Mucosa of descending colon (tissue), 3 donors: ENCODE results near the gene ARHGAP9. TPM values are rescaled to one million over a fixed set of nuclear protein-coding genes. Genes with fewer than 3 reads are reported as not detected.

Source experiments
- ATAC-seq: fragments of 200-7000 bp; cut with Tn5 transposase; one replicate; pipeline ENCODE4 v1.9.1; 2020; ENCODE audit warnings: mild to moderate bottlenecking, moderate library complexity
- DNase-seq, 3 donors: peaks; one replicate each; pipeline ENCODE4 v3.0.0-alpha.2; 2020
- H3K36me3 ChIP-seq: fragments of 200-600 bp; one replicate; pipeline ENCODE4 v1.8.0; 2021; ENCODE audit warnings: low read depth, mild to moderate bottlenecking
- H3K4me1 ChIP-seq: fragments of 200-600 bp; one replicate; pipeline ENCODE4 v1.8.0; 2021; ENCODE audit warnings: low read depth, mild to moderate bottlenecking
- H3K4me3 ChIP-seq: fragments of 200-600 bp; one replicate; pipeline ENCODE4 v1.8.0; 2021; ENCODE audit warnings: mild to moderate bottlenecking
- H3K9me3 ChIP-seq: fragments of 200-600 bp; one replicate; pipeline ENCODE4 v1.8.0; 2021; ENCODE audit warnings: mild to moderate bottlenecking
- CTCF ChIP-seq: fragments of 200-600 bp; IDR thresholded peaks from one replicate; pipeline ENCODE4 v1.8.0; 2022; ENCODE audit warnings: antibody characterized with exemption, mild to moderate bottlenecking
- intact Hi-C, 2 donors: fragments of 100-400 bp; cut with DNase I in 1 of 2; cut with micrococcal nuclease in 1 of 2; formaldehyde crosslinking; loops; one replicate each; pipeline versions ENCODE4 v1.11.0 to v1.11.1; 2022; cut with DNase I, micrococcal nuclease
- total RNA-seq, 3 donors: library from RNA; stranded (reverse); fragmentation: NEBNext Ultra II Directional in 2 of 3; extraction: Animal tissue kit (Norgen Biotek cat#: 25700) in 2 of 3; gene quantifications; one replicate each; pipeline versions ENCODE4 v1.2.1 to v1.2.4, GENCODE V29; 2021 to 2023
- donor health status: DM: no; HTN: no; CAD: no; lungs with moderate emphysema.
- donor health status: DM: no; HTN: no; CAD: no.
- donor health status: DM: no; HTN: yes; CAD: no.

ARHGAP9 gene
- total RNA-seq, 3 donors from 2014 or later = 8.8 to 18.5 (median 15.0) TPM

- TF ChIP-seq CTCF = no peak
- Histone ChIP-seq H3K4me1 (peaks cover 26% of the 10 kb centered on the region), H3K4me3 (no peak overlapping the region), H3K9me3 (no peaks in the 10 kb centered on the region), H3K36me3 (no peaks in the 10 kb centered on the region)
- intact Hi-C loops = loop anchor here (10.0 kb wide), 3 partner anchors 152 to 192 kb away; no protein-coding TSS in a partner anchor
- ATAC-seq (no peak), DNase-seq (no peak)
Measured at GRCh38 chr12:57456737-57457490, 22.8 kb downstream of the ARHGAP9 start.

GRCh38 chr12:57456145-57456700 is 23.4 kb downstream of the ARHGAP9 start:
- no peak overlapping the region for H3K4me3 ChIP-seq
- H3K36me3 ChIP-seq = no peaks in the 10 kb centered on the region
- H3K9me3 ChIP-seq = no peaks in the 10 kb centered on the region
- DNase-seq = peak in 1 of 3 donors; percentile 57
- peak; percentile 41 for ATAC-seq
- peak; percentile 34 for TF ChIP-seq CTCF
- intact Hi-C loops = loop anchor here (10.0 kb wide), 3 partner anchors 151 to 191 kb away; no protein-coding TSS in a partner anchor
- H3K4me1 ChIP-seq = peaks cover 20% of the 10 kb centered on the region

- intact Hi-C loops = loop anchor here (10.0 kb wide), 3 partner anchors 151 to 191 kb away; no protein-coding TSS in a partner anchor
- Histone ChIP-seq H3K4me3 (no peak overlapping the region), H3K4me1 (peaks cover 15% of the 10 kb centered on the region), H3K9me3 (no peaks in the 10 kb centered on the region), H3K36me3 (no peaks in the 10 kb centered on the region)
- DNase-seq (no peak), ATAC-seq (peak; percentile 14)
- no peak for TF ChIP-seq CTCF
Measured at GRCh38 chr12:57455374-57456144, 24.1 kb downstream of the ARHGAP9 start.

GRCh38 chr12:57454566-57455373 is 24.9 kb downstream of the ARHGAP9 start, which contains the start of gene INHBE:
INHBE (plus strand) TSS chr12:57455307; CDS start chr12:57455537, 230 bp downstream.
- H3K4me1 ChIP-seq = peaks cover 9% of the 10 kb centered on the region
- no peaks in the 10 kb centered on the region for H3K36me3 ChIP-seq
- ATAC-seq = no peak
- TF ChIP-seq CTCF = no peak
- no peak within 1 kb of the TSS for H3K4me3 ChIP-seq
- no peaks in the 10 kb centered on the region for H3K9me3 ChIP-seq
- DNase-seq = no peak
- intact Hi-C loops = loop anchor here (10.0 kb wide), 3 partner anchors 150 to 190 kb away; no protein-coding TSS in a partner anchor

GRCh38 chr12:57454213-57454565 is 25.5 kb downstream of the ARHGAP9 start:
- DNase-seq (no peak), ATAC-seq (no peak)
- intact Hi-C loops = loop anchor here (10.0 kb wide), 3 partner anchors 149 to 189 kb away; no protein-coding TSS in a partner anchor
- Histone ChIP-seq H3K36me3 (no peaks in the 10 kb centered on the region), H3K4me3 (no peak overlapping the region), H3K9me3 (no peaks in the 10 kb centered on the region), H3K4me1 (peaks cover 8% of the 10 kb centered on the region)
- TF ChIP-seq CTCF = no peak
